ENCODE measurements around the gene CPSF6.
"Not testable (repeated sequence)": the region's sequence is repeated elsewhere in the genome, so short reads cannot be mapped to it uniquely, and the experiment has no call there.

Gene CPSF6

DNA sequence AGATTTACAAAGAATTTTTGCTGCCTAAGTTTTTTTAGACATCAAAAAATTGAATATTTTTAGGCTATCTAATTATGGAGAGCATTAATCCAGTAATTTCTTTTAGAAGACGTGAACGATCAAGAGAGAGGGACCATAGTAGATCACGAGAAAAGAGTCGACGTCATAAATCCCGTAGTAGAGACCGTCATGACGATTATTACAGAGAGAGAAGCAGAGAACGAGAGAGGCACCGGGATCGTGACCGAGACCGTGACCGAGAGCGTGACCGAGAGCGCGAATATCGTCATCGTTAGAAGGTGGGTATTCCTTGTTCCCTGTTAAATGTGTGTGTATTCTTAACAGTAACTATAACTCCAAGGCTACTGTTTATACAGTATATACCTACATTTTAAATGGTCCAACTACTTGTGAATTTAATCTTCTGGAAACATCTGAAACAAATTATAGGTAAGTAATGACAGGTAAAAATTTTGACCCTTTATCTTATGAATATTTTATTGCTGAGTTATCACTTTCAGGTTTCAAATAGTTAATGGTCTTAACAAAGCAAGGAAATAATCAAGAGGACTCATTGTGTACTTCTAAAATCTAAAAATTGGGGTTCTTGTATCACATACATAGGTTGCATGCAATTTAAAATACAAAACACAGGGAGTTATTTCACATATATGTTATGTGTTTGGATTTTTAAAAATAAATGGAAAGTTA, 23.1 kb downstream of the CPSF6 start:
- DNase-seq (ENCODE audit: low read depth, low spot score): no peak
- no peaks in the 10 kb centered on the region for H3K27me3 ChIP-seq (ENCODE audit: control insufficient read depth, insufficient read depth, low read length)
- no peaks in the 10 kb centered on the region for H3K4me1 ChIP-seq (ENCODE audit: control insufficient read depth, insufficient read depth, low read length)
- H3K9me3 ChIP-seq (ENCODE audit: control insufficient read depth, insufficient read depth, low read length): no peaks in the 10 kb centered on the region
- no peak overlapping the region for H3K4me3 ChIP-seq (ENCODE audit: low read length)
- H3K36me3 ChIP-seq (ENCODE audit: control insufficient read depth, insufficient read depth, low read length): peaks cover 22% of the 10 kb centered on the region; the same call in 1 of the 2 replicates
- WGBS (ENCODE audit: insufficient coverage, insufficient read length): no CpG with 5 or more reads among the region's 20 CpGs
- no peak overlapping the region for H3K27ac ChIP-seq (ENCODE audit: low read length)

DNA sequence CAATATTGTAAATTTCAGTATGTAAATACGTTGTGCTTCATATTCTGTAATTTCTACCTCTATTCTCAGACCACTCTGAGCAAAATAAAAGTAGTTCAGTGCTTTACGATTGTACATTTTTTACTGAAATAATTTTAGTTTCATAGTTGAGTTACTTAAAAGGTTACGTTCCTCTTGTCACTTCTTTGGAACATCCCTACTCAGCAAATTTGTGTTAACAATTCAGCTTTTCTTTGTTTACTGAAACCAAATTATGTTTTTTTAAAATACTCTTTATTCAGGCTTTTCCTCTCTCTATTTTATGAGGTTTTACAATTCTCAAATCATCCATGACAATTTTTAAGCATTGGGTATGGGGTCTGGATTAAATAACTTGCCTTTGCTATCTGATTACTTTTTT, 25.8 kb downstream of the CPSF6 start:
- Histone ChIP-seq H3K27me3 (ENCODE audit: control insufficient read depth, insufficient read depth, low read length) (no peaks in the 10 kb centered on the region), H3K27ac (ENCODE audit: low read length) (no peak overlapping the region), H3K4me1 (ENCODE audit: control insufficient read depth, insufficient read depth, low read length) (no peaks in the 10 kb centered on the region), H3K9me3 (ENCODE audit: control insufficient read depth, insufficient read depth, low read length) (no peaks in the 10 kb centered on the region), H3K36me3 (ENCODE audit: control insufficient read depth, insufficient read depth, low read length) (peaks cover 5% of the 10 kb centered on the region; the same call in 1 of the 2 replicates), H3K4me3 (ENCODE audit: low read length) (no peak overlapping the region)
- no CpG with 5 or more reads among the region's 3 CpGs for WGBS (ENCODE audit: insufficient coverage, insufficient read length)
- DNase-seq (ENCODE audit: low read depth, low spot score): no peak

DNA sequence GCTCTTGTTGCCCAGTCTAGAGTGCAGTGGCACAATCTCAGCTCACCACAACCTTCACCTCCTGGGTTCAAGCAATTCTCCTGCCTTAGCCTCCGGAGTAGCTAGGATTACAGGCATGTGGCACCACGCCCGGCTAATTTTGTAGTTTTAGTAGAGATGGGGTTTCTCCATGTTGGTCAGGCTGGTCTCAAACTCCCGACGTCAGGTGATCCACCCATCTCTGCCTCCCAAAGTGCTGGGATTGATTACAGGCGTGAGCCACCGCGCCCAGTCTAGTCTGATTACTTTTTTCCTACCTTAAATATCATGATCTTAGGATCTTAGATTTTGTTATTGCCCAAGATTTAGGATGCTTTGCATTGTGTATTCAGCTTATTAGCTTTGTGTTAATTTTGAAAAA, 26.3 kb downstream of the CPSF6 start:
- H3K27me3 ChIP-seq (ENCODE audit: control insufficient read depth, insufficient read depth, low read length); H3K4me1 ChIP-seq (ENCODE audit: control insufficient read depth, insufficient read depth, low read length); H3K27ac ChIP-seq (ENCODE audit: low read length); H3K9me3 ChIP-seq (ENCODE audit: control insufficient read depth, insufficient read depth, low read length); H3K36me3 ChIP-seq (ENCODE audit: control insufficient read depth, insufficient read depth, low read length); DNase-seq (ENCODE audit: low read depth, low spot score); H3K4me3 ChIP-seq (ENCODE audit: low read length): not testable (repeated sequence)
- no CpG with 5 or more reads among the region's 8 CpGs for WGBS (ENCODE audit: insufficient coverage, insufficient read length)

DNA sequence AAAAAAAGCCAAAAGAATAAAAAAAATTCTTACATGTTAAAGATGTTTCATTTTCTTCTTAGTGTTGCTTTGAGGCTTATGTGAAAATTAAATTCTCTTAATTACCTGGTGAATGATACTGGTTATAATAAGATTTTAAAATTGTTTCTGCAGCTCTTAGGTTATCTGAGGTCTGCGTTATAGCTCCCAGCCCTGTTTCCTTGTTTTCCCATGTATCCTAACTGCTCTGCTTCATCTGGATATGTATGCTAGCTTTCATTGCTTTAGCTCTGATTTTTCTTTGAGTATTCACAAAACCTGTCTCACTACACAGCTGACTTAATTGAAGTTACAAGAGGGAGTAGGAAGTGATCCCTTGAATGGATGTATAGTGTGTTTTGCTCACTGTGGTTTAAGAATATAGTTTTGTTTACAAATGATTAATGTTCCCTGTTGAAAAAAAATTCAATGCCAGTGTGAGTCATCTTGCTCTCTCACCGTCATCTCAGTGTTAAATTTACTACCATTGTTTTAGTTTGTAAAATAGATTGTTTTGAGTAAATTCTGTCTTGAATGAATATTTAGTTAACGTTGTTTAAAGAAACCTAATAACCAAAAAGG, 26.8 kb downstream of the CPSF6 start:
- no peaks in the 10 kb centered on the region for H3K27me3 ChIP-seq (ENCODE audit: control insufficient read depth, insufficient read depth, low read length)
- no peaks in the 10 kb centered on the region for H3K4me1 ChIP-seq (ENCODE audit: control insufficient read depth, insufficient read depth, low read length)
- H3K4me3 ChIP-seq (ENCODE audit: low read length): no peak overlapping the region
- 100% methylated on average over 1 of the region's 3 CpGs for WGBS (ENCODE audit: insufficient coverage, insufficient read length)
- no peaks in the 10 kb centered on the region; the same call in 1 of the 2 replicates for H3K36me3 ChIP-seq (ENCODE audit: control insufficient read depth, insufficient read depth, low read length)
- H3K27ac ChIP-seq (ENCODE audit: low read length): no peak overlapping the region
- DNase-seq (ENCODE audit: low read depth, low spot score): no peak
- no peaks in the 10 kb centered on the region for H3K9me3 ChIP-seq (ENCODE audit: control insufficient read depth, insufficient read depth, low read length)

- Histone ChIP-seq H3K4me3 (ENCODE audit: low read length) (no peak overlapping the region), H3K4me1 (ENCODE audit: control insufficient read depth, insufficient read depth, low read length) (no peaks in the 10 kb centered on the region), H3K36me3 (ENCODE audit: control insufficient read depth, insufficient read depth, low read length) (no peaks in the 10 kb centered on the region), H3K27ac (ENCODE audit: low read length) (no peak overlapping the region), H3K9me3 (ENCODE audit: control insufficient read depth, insufficient read depth, low read length) (no peaks in the 10 kb centered on the region), H3K27me3 (ENCODE audit: control insufficient read depth, insufficient read depth, low read length) (no peaks in the 10 kb centered on the region)
- no peak for DNase-seq (ENCODE audit: low read depth, low spot score)
- WGBS (ENCODE audit: insufficient coverage, insufficient read length): no CpG with 5 or more reads among the region's 2 CpGs
Observed at GRCh38 chr12:69269736-69270135, 30.4 kb downstream of the CPSF6 start.

DNA sequence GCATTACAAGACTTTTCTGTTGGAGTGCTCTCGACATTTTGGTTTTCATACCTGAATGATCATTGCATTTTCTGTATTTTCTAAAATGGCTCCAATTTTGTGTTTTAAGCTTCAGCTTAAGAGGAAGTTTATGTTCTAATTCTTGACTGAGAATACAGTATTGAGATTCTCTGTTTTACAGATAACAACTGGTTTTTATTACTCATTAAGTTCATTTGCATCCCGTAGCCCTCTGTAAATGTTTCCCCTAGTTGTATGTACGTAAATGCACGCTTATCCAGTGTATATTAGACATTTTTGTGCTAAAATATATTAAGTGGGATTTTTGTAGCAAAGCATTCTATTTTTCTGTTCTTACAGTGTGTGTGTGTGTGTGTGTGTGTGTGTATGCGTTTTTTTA, 33.1 kb downstream of the CPSF6 start:
- no CpG with 5 or more reads among the region's 5 CpGs for WGBS (ENCODE audit: insufficient coverage, insufficient read length)
- Histone ChIP-seq H3K27ac (ENCODE audit: low read length) (no peak overlapping the region), H3K4me1 (ENCODE audit: control insufficient read depth, insufficient read depth, low read length) (no peaks in the 10 kb centered on the region), H3K9me3 (ENCODE audit: control insufficient read depth, insufficient read depth, low read length) (no peaks in the 10 kb centered on the region), H3K27me3 (ENCODE audit: control insufficient read depth, insufficient read depth, low read length) (no peaks in the 10 kb centered on the region), H3K36me3 (ENCODE audit: control insufficient read depth, insufficient read depth, low read length) (no peaks in the 10 kb centered on the region), H3K4me3 (ENCODE audit: low read length) (no peak overlapping the region)
- no peak for DNase-seq (ENCODE audit: low read depth, low spot score)

GRCh38 chr12:69274861-69275260, 35.5 kb downstream of the CPSF6 start:
- no peaks in the 10 kb centered on the region for H3K27me3 ChIP-seq (ENCODE audit: control insufficient read depth, insufficient read depth, low read length)
- no peaks in the 10 kb centered on the region for H3K4me1 ChIP-seq (ENCODE audit: control insufficient read depth, insufficient read depth, low read length)
- no CpG with 5 or more reads among the region's 1 CpG for WGBS (ENCODE audit: insufficient coverage, insufficient read length)
- no peak for DNase-seq (ENCODE audit: low read depth, low spot score)
- H3K27ac ChIP-seq (ENCODE audit: low read length): no peak overlapping the region
- H3K4me3 ChIP-seq (ENCODE audit: low read length): no peak overlapping the region
- no peaks in the 10 kb centered on the region for H3K36me3 ChIP-seq (ENCODE audit: control insufficient read depth, insufficient read depth, low read length)
- no peaks in the 10 kb centered on the region for H3K9me3 ChIP-seq (ENCODE audit: control insufficient read depth, insufficient read depth, low read length)

DNA sequence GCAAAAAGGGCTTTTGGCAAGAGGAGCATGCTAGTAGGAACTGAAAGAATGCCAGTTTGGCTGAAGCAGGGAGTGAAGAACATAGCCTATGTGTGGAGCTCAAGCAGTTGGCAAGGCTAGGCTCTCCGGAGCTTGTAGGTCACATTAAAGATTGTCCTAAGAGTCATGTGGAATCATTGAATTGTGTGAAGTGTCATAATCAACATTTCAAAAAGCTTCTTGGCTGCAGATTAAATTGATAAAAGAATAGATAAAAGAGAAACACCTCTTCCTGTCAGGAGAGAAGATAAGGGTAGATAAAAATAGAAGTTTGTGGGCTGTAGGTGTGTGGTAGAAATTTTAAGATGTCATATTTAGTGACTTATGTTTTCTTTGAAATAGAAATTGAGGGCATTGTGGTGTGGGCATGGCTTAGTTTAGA, 36.1 kb downstream of the CPSF6 start:
- no peak overlapping the region for H3K4me3 ChIP-seq (ENCODE audit: low read length)
- no peaks in the 10 kb centered on the region for H3K4me1 ChIP-seq (ENCODE audit: control insufficient read depth, insufficient read depth, low read length)
- H3K36me3 ChIP-seq (ENCODE audit: control insufficient read depth, insufficient read depth, low read length): no peaks in the 10 kb centered on the region
- H3K9me3 ChIP-seq (ENCODE audit: control insufficient read depth, insufficient read depth, low read length): no peaks in the 10 kb centered on the region
- no peak overlapping the region for H3K27ac ChIP-seq (ENCODE audit: low read length)
- no CpG with 5 or more reads among the region's 1 CpG for WGBS (ENCODE audit: insufficient coverage, insufficient read length)
- no peaks in the 10 kb centered on the region for H3K27me3 ChIP-seq (ENCODE audit: control insufficient read depth, insufficient read depth, low read length)
- no peak for DNase-seq (ENCODE audit: low read depth, low spot score)

GRCh38 chr12:69278814-69279782, 39.7 kb downstream of the CPSF6 start:
- Histone ChIP-seq H3K27ac (ENCODE audit: low read length) (no peak overlapping the region), H3K27me3 (ENCODE audit: control insufficient read depth, insufficient read depth, low read length) (no peaks in the 10 kb centered on the region), H3K4me3 (ENCODE audit: low read length) (no peak overlapping the region), H3K9me3 (ENCODE audit: control insufficient read depth, insufficient read depth, low read length) (no peaks in the 10 kb centered on the region), H3K4me1 (ENCODE audit: control insufficient read depth, insufficient read depth, low read length) (no peaks in the 10 kb centered on the region), H3K36me3 (ENCODE audit: control insufficient read depth, insufficient read depth, low read length) (no peaks in the 10 kb centered on the region)
- no peak for DNase-seq (ENCODE audit: low read depth, low spot score)
- no CpG with 5 or more reads among the region's 8 CpGs for WGBS (ENCODE audit: insufficient coverage, insufficient read length)

DNA sequence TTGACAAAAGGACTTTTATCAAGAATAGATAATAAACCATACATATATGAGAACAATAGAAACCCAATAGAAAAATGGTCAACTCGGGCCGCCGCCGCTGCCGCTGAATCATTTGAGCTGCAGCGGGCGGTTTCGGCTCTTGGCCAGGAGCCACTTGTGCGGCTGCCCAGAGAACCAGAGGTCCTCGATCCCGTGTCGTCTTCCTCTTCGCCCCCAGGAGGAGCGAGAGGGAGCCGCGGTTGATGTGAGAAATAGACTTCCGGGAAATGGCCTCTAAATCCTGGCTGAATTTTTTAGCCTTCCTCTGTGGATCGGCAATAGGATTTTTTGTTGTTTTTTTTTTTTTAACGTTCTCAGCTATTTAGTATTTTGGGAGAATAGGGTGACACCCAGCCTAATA, 44.8 kb downstream of the CPSF6 start:
- WGBS (ENCODE audit: insufficient coverage, insufficient read length): no CpG with 5 or more reads among the region's 19 CpGs
- Histone ChIP-seq H3K4me1 (ENCODE audit: control insufficient read depth, insufficient read depth, low read length) (no peaks in the 10 kb centered on the region), H3K27ac (ENCODE audit: low read length) (no peak overlapping the region), H3K9me3 (ENCODE audit: control insufficient read depth, insufficient read depth, low read length) (no peaks in the 10 kb centered on the region), H3K36me3 (ENCODE audit: control insufficient read depth, insufficient read depth, low read length) (no peaks in the 10 kb centered on the region), H3K4me3 (ENCODE audit: low read length) (no peak overlapping the region), H3K27me3 (ENCODE audit: control insufficient read depth, insufficient read depth, low read length) (no peaks in the 10 kb centered on the region)
- DNase-seq (ENCODE audit: low read depth, low spot score): peak; percentile 35

All from iPS DF 6.9 (cell line).